GM12878 (cell line): ENCODE results near the gene RADIL. TPM values are rescaled to one million over a fixed set of nuclear protein-coding genes. Genes with fewer than 3 reads are reported as not detected.

Experiments
- ATAC-seq: fragments of 200-7000 bp; cut with Tn5 transposase; 3 replicates; pipeline ENCODE4 v1.9.1; 2020; ENCODE audit warnings: mild to moderate bottlenecking, moderate library complexity
- BruUV-seq: library from RNA; stranded (reverse); fragments of 400-500 nt; replicated peaks from 2 replicates; lab custom pipeline; 2021; lab: Mats Ljungman, UMichigan
- CTCF ChIA-PET: fragments of 300-600 bp; sonication (Branson Sonifier 250); formaldehyde crosslinking; extraction: SDS; loops from one replicate; lab custom pipeline; 2021; ENCODE audit warnings: inconsistent platforms; lab: Yijun Ruan, JAX
- POLR2A ChIA-PET: fragments of 350-600 bp; formaldehyde crosslinking; extraction: SDS; loops from one replicate; lab custom pipeline; 2021; ENCODE audit warnings: inconsistent platforms; lab: Charles Lee
- RAD21 ChIA-PET: fragments of 300-600 bp; sonication (Branson Sonifier 250); formaldehyde crosslinking; loops from one replicate; lab custom pipeline; 2023; ENCODE audit warnings: antibody characterized with exemption; ENCODE audit not compliant: unreplicated experiment; lab: Charles Lee
- SMC1A ChIA-PET: fragments of 300-600 bp; sonication (Branson Sonifier 250); formaldehyde crosslinking; loops from one replicate; lab custom pipeline; 2023; ENCODE audit not compliant: unreplicated experiment, uncharacterized antibody; lab: Charles Lee
- DNase-seq: peaks from one replicate; pipeline ENCODE4 v3.0.0-alpha.2; 2011; ENCODE audit warnings: low read depth, low spot score
- FAIRE-seq: peaks from 3 replicates; lab custom pipeline; 2011; peaks lifted over from hg19 to GRCh38; lab: Jason Lieb, UNC
- H2AFZ ChIP-seq: 2 replicates; pipeline ENCODE4 v1.6.0; 2011; ENCODE audit warnings: low read depth, low read length, control low read depth; ENCODE audit not compliant: control insufficient read depth
- H3K27ac ChIP-seq: 2 replicates; pipeline ENCODE4 v1.5.1; 2011; ENCODE audit warnings: control low read depth; ENCODE audit not compliant: control insufficient read depth, insufficient read depth
- H3K27me3 ChIP-seq, 2 experiments: replicated peaks in 1 of 2; 2 replicates each; pipeline versions ENCODE4 v1.6.0 to v1.6.1; 2011; ENCODE audit warnings: low read length in 1 of 2; ENCODE audit not compliant: control insufficient read depth in 2 of 2, insufficient read depth in 2 of 2
- H3K36me3 ChIP-seq, 2 experiments: 2 replicates each; pipeline ENCODE4 v1.5.1; 2011; ENCODE audit warnings: low read length in 1 of 2; ENCODE audit not compliant: control insufficient read depth in 2 of 2, insufficient read depth in 2 of 2
- H3K4me1 ChIP-seq: 2 replicates; pipeline ENCODE4 v1.6.1; 2011; ENCODE audit warnings: mild to moderate bottlenecking, low read length, moderate library complexity, mixed read lengths; ENCODE audit not compliant: control insufficient read depth, insufficient read depth
- H3K4me2 ChIP-seq: 2 replicates; pipeline ENCODE4 v1.6.0; 2011; ENCODE audit warnings: control low read depth; ENCODE audit not compliant: control insufficient read depth, insufficient read depth
- H3K4me3 ChIP-seq: fragments of 200-600 bp; sonication (generic); 2 replicates; pipeline ENCODE4 v1.5.1; 2016
- H3K79me2 ChIP-seq: 2 replicates; pipeline ENCODE4 v1.6.0; 2011; ENCODE audit warnings: low read length; ENCODE audit not compliant: control insufficient read depth, insufficient read depth
- H3K9ac ChIP-seq: 2 replicates; pipeline ENCODE4 v1.8.0; 2011; ENCODE audit warnings: low read length, control low read depth, mixed read lengths; ENCODE audit not compliant: control insufficient read depth, insufficient read depth
- H3K9me3 ChIP-seq: replicated peaks from 3 replicates; pipeline ENCODE4 v1.5.1; 2011; ENCODE audit warnings: mild to moderate bottlenecking, low read length; ENCODE audit not compliant: control insufficient read depth, insufficient read depth
- H4K20me1 ChIP-seq: 2 replicates; pipeline ENCODE4 v1.6.0; 2011; ENCODE audit not compliant: control insufficient read depth, insufficient read depth
- RAD21 ChIP-seq: IDR thresholded peaks from 2 replicates; pipeline ENCODE4 v1.6.1; 2011; ENCODE audit warnings: mild to moderate bottlenecking, low read depth, low read length, moderate library complexity; ENCODE audit not compliant: insufficient read depth
- SREBF1 ChIP-seq: IDR thresholded peaks from 2 replicates; pipeline ENCODE4 v1.6.1; 2012; ENCODE audit warnings: mild to moderate bottlenecking, low read length
- TCF7 ChIP-seq: IDR thresholded peaks from 2 replicates; pipeline ENCODE4 v1.6.1; 2014; ENCODE audit warnings: antibody characterized with exemption, borderline replicate concordance
- ZSCAN29 ChIP-seq: fragments of 450-650 bp; IDR thresholded peaks from 2 replicates; pipeline ENCODE4 v1.6.1; 2017; ENCODE audit warnings: mild to moderate bottlenecking, moderate library complexity
- WGBS: methylation state at CpG from one replicate; pipeline ENCODE4 v1.1.6; 2016; ENCODE audit warnings: low lambda C conversion rate; ENCODE audit not compliant: insufficient replicate concordance, insufficient coverage; ENCODE audit errors: missing lambda C conversion rate; 5-methylcytosine and 5-hydroxymethylcytosine counted together
- in situ Hi-C: fragments of 300-500 bp; cut with MboI; formaldehyde crosslinking; loops from 9 replicates; pipeline ENCODE4 v1.14.3; 2018; ENCODE audit warnings: mixed read lengths
- intact Hi-C: fragments of 100-400 bp; cut with micrococcal nuclease; formaldehyde crosslinking; loops from one replicate; pipeline ENCODE4 v1.14.2; 2022; ENCODE audit not compliant: unreplicated experiment
- polyA plus RNA-seq, 11 experiments: library from polyadenylated mRNA; depleted of rRNA in 4 of 11; unstranded in 6 of 11; stranded (reverse) in 5 of 11; fragments of >200 nt; fragmentation: Nextera tagmentation in 4 of 11; fragmentation: Illumina TruSeq in 1 of 11; extraction: Ambion mirVana in 4 of 11; extraction: Trizol in 1 of 11; gene quantifications; 1 replicate in 1 of 11; 2 replicates in 10 of 11; pipeline versions ENCODE4 v1.2.1 to v1.2.3, GENCODE V29; 2011 to 2016; ENCODE audit warnings: inconsistent platforms in 2 of 11, missing spikeins in 2 of 11, low read depth in 1 of 11
- total RNA-seq, 4 experiments: library from RNA; depleted of rRNA in 3 of 4; stranded (reverse); fragments of >200 nt in 3 of 4; fragmentation: Illumina TruSeq in 1 of 4; extraction: Trizol in 1 of 4; gene quantifications; 2 replicates each; pipeline versions ENCODE4 v1.2.1 to v1.2.3, GENCODE V29; 2013 to 2021
- TF ChIP-seq, protein P1 (sequence below): fragments of 450-650 bp; IDR thresholded peaks from 2 replicates; pipeline ENCODE4 v1.6.1; 2016; ENCODE audit warnings: mild to moderate bottlenecking, moderate library complexity, borderline replicate concordance
- TF ChIP-seq, protein P2 (sequence below): IDR thresholded peaks from 2 replicates; pipeline ENCODE4 v1.6.1; 2012; ENCODE audit warnings: low read depth, low read length, improper control_type of control experiment
- TF ChIP-seq, protein P3 (sequence below): IDR thresholded peaks from 2 replicates; pipeline ENCODE4 v1.6.1; 2012; ENCODE audit warnings: improper control_type of control experiment, low read depth, low read length; ENCODE audit not compliant: insufficient replicate concordance
- TF ChIP-seq, protein P4 (sequence below): fragments of 450-650 bp; conservative IDR thresholded peaks from 2 replicates; pipeline ENCODE4 v1.6.1; 2017; ENCODE audit warnings: mild to moderate bottlenecking, moderate library complexity

Gene RADIL
- total and polyA plus RNA-seq, 10 of the 15 experiments (the other 5 are each of a cell fraction or from before 2014, with no cell fraction given), result 0.05 to 0.06 TPM; not detected in 8

DNA sequence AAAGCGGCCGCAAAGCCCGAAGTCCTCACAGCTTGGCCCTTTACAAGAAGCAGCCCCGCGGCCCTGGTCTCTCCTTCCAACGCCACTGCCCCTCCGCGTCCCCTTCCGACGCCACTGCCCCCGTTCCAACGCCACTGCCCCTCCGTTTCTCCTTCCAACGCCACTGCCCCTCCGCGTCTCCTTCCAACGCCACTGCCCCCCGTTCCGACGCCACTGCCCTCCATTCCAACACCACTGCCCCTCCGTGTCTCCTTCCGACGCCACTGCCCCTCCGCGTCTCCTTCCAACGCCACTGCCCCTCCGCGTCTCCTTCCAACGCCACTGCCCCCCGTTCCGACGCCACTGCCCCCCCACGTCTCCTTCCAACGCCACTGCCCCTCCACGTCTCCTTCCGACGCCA is 75.0 kb downstream of the RADIL start (continued):
- TF ChIP-seq, protein P1, sequence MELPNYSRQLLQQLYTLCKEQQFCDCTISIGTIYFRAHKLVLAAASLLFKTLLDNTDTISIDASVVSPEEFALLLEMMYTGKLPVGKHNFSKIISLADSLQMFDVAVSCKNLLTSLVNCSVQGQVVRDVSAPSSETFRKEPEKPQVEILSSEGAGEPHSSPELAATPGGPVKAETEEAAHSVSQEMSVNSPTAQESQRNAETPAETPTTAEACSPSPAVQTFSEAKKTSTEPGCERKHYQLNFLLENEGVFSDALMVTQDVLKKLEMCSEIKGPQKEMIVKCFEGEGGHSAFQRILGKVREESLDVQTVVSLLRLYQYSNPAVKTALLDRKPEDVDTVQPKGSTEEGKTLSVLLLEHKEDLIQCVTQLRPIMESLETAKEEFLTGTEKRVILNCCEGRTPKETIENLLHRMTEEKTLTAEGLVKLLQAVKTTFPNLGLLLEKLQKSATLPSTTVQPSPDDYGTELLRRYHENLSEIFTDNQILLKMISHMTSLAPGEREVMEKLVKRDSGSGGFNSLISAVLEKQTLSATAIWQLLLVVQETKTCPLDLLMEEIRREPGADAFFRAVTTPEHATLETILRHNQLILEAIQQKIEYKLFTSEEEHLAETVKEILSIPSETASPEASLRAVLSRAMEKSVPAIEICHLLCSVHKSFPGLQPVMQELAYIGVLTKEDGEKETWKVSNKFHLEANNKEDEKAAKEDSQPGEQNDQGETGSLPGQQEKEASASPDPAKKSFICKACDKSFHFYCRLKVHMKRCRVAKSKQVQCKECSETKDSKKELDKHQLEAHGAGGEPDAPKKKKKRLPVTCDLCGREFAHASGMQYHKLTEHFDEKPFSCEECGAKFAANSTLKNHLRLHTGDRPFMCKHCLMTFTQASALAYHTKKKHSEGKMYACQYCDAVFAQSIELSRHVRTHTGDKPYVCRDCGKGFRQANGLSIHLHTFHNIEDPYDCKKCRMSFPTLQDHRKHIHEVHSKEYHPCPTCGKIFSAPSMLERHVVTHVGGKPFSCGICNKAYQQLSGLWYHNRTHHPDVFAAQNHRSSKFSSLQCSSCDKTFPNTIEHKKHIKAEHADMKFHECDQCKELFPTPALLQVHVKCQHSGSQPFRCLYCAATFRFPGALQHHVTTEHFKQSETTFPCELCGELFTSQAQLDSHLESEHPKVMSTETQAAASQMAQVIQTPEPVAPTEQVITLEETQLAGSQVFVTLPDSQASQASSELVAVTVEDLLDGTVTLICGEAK, result no peak

DNA sequence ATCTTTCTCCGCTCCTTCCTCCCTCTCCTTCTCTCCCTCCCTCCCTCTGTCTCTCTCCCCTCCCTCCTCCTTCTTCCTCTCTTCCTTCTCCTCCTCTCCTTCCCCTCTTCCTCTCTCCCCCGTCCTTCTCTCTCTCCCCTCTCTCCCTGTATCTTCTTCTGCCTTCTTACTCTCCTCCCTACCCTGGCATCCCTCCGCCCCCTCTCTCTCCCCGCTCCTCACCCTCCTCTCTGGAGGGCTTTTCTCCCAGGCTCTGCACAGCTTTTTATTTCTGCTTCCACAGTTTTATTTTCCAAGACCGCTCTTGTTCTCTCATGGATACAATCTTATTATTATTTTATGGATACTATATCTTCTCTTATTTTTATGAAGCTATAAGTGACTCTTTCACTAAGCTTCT is 75.5 kb downstream of the RADIL start:
- POLR2A ChIA-PET, result no interaction called here
- WGBS, result 52% methylated on average over 5 of the region's 5 CpGs
- DNase-seq (no peak), ATAC-seq (no peak), FAIRE-seq (no peak)
- CTCF ChIA-PET, result no interaction called here
- no peak for TF ChIP-seq RAD21
- TF ChIP-seq TCF7, result no peak
- TF ChIP-seq, protein P2, sequence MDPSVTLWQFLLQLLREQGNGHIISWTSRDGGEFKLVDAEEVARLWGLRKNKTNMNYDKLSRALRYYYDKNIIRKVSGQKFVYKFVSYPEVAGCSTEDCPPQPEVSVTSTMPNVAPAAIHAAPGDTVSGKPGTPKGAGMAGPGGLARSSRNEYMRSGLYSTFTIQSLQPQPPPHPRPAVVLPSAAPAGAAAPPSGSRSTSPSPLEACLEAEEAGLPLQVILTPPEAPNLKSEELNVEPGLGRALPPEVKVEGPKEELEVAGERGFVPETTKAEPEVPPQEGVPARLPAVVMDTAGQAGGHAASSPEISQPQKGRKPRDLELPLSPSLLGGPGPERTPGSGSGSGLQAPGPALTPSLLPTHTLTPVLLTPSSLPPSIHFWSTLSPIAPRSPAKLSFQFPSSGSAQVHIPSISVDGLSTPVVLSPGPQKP, result no peak
- no peak for TF ChIP-seq ZSCAN29
- TF ChIP-seq, protein P3, sequence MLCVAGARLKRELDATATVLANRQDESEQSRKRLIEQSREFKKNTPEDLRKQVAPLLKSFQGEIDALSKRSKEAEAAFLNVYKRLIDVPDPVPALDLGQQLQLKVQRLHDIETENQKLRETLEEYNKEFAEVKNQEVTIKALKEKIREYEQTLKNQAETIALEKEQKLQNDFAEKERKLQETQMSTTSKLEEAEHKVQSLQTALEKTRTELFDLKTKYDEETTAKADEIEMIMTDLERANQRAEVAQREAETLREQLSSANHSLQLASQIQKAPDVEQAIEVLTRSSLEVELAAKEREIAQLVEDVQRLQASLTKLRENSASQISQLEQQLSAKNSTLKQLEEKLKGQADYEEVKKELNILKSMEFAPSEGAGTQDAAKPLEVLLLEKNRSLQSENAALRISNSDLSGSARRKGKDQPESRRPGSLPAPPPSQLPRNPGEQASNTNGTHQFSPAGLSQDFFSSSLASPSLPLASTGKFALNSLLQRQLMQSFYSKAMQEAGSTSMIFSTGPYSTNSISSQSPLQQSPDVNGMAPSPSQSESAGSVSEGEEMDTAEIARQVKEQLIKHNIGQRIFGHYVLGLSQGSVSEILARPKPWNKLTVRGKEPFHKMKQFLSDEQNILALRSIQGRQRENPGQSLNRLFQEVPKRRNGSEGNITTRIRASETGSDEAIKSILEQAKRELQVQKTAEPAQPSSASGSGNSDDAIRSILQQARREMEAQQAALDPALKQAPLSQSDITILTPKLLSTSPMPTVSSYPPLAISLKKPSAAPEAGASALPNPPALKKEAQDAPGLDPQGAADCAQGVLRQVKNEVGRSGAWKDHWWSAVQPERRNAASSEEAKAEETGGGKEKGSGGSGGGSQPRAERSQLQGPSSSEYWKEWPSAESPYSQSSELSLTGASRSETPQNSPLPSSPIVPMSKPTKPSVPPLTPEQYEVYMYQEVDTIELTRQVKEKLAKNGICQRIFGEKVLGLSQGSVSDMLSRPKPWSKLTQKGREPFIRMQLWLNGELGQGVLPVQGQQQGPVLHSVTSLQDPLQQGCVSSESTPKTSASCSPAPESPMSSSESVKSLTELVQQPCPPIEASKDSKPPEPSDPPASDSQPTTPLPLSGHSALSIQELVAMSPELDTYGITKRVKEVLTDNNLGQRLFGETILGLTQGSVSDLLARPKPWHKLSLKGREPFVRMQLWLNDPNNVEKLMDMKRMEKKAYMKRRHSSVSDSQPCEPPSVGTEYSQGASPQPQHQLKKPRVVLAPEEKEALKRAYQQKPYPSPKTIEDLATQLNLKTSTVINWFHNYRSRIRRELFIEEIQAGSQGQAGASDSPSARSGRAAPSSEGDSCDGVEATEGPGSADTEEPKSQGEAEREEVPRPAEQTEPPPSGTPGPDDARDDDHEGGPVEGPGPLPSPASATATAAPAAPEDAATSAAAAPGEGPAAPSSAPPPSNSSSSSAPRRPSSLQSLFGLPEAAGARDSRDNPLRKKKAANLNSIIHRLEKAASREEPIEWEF, result no peak
- TF ChIP-seq, protein P4, sequence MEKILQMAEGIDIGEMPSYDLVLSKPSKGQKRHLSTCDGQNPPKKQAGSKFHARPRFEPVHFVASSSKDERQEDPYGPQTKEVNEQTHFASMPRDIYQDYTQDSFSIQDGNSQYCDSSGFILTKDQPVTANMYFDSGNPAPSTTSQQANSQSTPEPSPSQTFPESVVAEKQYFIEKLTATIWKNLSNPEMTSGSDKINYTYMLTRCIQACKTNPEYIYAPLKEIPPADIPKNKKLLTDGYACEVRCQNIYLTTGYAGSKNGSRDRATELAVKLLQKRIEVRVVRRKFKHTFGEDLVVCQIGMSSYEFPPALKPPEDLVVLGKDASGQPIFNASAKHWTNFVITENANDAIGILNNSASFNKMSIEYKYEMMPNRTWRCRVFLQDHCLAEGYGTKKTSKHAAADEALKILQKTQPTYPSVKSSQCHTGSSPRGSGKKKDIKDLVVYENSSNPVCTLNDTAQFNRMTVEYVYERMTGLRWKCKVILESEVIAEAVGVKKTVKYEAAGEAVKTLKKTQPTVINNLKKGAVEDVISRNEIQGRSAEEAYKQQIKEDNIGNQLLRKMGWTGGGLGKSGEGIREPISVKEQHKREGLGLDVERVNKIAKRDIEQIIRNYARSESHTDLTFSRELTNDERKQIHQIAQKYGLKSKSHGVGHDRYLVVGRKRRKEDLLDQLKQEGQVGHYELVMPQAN, result no peak
- no peak for TF ChIP-seq SREBF1
- Histone ChIP-seq H4K20me1 (no peaks in the 10 kb centered on the region), H3K36me3 (no peaks in the 10 kb centered on the region), H3K9ac (no peak overlapping the region), H3K4me2 (no peak overlapping the region), H3K4me3 (no peak overlapping the region), H3K27me3 (no peaks in the 10 kb centered on the region), H3K9me3 (no peaks in the 10 kb centered on the region; the same call in 2 of the 3 replicates), H3K27ac (no peak overlapping the region), H2AFZ (no peak overlapping the region), H3K79me2 (no peaks in the 10 kb centered on the region), H3K4me1 (no peaks in the 10 kb centered on the region)
- SMC1A ChIA-PET, result no interaction called here
- RAD21 ChIA-PET, result no interaction called here
- in situ Hi-C loops, result no loop called here
- no TSS peak for BruUV-seq
- intact Hi-C loops, result no loop called here
